Effector CD4-positive, alpha-beta T cell (primary cell): ENCODE data around the gene AKNA.

Experiments
- DNase-seq: peaks from one replicate; pipeline ENCODE4 v3.0.0-alpha.2; 2020

Gene AKNA

DNA sequence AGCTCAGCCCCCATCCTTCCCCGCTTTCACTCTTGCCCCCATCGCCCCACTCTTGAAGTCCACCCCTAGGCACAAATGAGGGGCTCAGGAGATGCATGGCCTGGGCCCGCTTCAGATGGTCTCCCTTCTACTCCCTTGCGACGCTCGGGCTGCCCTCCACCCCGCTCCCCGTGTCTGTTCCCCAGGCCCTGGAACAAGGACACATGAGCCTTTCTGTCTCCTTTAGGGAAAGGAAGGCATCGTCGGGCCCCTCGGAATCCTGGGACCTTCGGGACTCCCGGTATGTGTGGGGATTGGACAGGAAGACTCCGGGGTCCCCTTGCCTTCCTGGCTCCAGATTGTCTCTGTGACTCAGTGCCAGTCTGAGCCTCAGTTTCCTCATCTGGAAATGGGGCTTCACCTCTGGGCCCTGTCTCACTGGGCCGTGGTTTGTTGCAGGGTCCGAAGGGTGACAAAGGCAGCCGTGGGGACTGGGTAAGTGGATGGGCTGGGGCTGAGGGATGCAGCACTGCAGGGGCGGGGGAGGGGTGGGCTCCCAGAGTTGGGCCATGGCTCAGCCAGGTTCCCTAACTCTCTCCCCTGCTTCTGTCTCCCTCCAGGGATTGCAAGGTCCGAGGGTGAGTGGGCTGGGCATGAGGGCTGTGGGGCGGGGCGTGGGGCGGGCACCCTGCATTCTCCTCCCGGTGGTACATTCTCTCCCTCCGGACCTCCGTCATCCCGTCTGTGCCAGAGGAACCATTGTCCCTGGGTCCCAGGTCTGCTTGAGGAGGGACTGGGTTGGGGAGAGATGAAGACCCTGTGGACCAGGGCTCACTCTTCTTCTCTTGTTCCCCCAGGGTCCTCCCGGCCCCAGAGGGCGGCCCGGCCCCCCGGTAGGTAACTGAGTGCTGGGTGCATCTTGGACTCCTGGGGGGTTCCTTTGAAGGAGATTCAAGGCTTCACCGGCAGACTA lies 86.7 kb downstream of the AKNA start:
- DNase-seq = no peak

DNA sequence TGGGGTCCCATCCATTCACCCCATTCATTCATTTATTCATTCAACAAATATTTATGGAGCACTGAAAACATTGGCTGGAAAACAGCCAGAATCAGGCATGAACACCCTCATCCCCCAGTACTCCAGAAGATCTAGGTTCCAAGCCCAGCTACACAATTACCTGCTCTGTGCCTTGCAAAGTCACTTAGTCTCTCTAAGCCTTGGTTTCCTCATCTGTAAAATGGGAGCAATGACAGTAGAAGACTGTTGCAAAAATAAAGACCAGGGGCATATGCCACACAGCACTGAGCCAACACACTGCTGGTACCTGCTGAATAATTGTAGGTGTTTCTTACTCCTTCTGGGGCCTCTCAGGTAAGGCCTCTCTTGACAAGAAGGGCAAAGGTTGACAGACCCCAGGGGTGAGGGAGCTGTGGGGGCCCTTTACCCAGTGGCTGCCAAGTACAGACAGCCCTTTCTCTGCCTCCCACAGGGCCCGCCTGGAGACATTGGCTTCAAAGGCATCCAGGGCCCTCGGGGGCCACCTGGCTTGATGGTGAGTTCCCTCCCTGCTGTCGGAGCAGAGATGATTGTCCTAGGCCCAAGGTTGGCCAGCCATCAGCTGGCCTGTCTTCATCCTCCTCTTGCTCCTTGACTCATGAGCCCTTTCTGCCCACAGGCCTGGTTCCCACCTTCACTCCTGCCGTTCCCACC lies 87.5 kb downstream of the AKNA start:
- no peak for DNase-seq

DNA sequence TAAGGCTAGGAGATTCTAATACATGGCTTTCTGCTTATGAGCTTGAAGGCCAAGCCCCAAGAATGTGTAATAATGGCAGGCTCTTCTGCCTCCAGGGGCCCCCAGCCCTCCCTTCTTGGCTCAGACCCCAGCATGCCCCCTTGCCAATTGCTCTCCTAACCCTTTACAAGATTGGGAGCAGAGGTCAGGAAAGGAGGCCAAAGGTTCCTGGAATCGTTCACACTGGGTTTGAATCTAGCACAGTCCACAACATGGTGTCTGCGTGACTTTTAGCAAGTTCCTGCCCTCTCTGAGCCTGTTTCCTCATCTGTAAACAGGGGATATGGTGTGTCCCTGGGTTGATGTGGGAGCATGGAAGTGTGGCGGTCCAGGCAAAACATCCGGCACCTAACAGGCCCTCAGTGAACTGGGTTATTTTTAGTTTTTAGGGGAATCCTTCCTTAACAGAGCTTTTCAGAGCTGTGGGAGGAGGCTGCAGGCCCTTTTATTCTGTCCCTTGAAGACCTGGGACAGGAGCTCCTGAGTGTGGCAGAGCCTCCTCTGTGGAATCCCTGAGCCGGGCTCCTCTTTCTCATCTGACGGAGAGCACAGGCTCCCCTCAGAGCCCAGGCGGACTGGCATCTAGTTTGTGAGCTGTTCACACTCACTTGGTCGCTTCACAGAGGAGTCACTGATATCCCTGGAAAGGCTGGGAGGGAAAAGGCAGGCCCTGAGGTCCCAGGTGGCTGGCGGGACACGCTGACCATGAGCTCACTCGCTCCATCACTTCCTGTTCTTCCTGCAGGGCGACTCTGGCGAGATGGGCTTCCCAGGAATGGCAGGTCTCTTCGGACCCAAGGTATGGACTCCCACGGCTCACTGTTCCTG lies 88.3 kb downstream of the AKNA start:
- DNase-seq = no peak

DNA sequence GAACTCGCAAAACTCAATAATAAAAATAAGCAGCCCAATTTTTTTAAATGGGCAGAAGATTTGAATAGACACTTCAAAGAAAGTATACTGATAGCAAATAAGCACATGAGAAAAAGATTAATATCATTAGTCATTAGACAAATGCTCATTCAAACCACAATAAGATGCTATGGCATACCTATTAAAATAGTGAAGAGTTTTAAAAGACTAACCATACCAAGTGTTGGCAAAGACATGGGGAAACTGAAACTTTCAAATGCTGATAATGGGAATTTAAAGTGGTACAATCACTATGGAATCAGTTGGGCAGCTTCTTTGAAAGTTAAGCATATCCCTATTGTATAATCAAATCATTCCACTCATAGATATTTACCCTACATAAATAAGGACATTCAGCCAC lies 91.4 kb downstream of the AKNA start:
- DNase-seq = no peak

DNA sequence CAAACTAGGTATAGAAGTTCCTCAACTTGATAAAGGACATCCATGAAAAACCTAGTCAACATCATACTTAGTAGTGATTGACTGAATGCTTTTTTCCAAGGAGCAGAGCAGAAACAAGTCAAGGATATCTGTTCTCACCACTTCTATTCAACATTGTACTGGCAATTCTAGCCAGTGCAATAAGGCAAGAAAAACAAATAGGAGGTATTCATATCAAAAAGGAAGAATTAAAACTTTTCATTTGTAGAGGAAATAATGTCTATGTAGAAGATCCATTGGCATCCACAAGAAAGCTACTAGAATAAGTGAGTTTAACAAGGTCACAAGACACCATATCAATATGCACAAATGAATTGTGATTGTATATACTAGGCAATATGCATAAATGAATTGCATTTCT lies 93.1 kb downstream of the AKNA start:
- no peak for DNase-seq

DNA sequence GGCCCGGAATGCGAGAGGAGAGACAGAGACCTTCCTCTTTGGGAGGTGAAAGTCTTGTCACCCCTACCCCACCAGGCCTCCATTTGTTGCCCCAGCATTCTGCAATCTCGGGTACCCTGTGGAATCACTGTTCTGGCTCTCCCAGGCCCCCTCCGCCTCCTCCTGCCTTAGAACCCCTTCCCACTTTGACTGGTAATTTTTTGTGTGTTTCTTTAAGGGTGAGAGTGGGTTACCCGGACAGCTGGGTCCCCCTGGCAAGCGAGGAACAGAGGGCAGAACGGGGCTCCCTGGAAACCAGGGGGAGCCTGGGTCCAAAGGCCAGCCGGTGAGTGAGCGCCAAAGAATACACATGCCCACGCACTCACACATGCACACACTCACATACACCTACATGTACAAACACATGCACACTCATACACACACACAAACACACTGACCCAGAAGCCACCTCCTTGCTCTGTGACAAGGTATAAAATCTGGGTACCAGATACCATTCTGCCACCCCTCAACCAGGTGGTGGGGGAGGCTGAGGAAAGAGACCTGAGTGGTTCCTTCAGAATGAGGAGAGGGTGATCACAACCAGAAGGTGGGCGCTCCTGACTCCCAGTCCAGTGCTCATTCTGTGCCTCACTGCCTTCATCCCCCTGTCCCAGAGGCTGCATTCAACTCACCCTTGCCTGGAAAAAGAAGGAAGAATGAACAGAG lies 95.7 kb downstream of the AKNA start:
- DNase-seq = no peak

DNA sequence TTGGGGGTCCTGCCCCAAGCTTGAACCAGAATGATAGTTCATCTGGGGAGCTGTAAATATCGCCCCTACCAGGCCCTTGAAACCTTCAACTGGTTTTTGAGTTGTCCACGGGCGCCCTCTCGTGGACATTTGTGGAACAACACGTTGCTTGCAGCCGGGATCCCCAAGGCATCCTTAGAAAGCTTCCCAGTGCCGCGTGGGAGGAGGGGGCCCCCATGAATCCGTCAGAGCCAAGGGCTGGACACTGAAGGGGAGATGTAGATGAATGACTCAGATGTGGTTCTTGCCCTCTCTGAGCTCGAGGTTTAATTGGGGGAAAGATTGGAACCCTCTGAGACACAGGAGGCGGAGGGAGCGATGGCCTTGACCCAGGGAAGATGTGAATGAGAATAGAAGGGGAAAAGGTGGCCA lies 96.7 kb downstream of the AKNA start:
- peak; percentile 54 for DNase-seq

DNA sequence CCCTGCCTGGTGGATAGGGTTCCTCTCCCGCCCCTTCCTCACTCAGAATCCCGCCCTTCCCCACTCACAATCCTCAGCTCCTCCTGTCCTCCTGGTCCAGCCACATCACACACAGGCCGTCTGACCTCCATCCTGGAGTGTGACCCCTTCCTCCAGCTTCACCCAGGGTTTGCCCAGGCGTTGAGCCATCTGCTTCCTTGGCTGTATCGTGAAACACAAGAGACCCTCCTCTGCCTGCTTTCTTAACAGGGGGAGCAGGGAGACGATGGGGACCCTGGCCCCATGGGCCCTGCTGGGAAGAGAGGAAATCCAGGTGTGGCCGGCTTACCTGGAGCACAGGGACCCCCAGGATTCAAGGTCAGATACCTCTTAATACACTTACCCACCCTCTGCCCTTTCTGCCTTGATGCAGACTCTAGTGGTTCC lies 97.2 kb downstream of the AKNA start:
- DNase-seq = no peak

DNA sequence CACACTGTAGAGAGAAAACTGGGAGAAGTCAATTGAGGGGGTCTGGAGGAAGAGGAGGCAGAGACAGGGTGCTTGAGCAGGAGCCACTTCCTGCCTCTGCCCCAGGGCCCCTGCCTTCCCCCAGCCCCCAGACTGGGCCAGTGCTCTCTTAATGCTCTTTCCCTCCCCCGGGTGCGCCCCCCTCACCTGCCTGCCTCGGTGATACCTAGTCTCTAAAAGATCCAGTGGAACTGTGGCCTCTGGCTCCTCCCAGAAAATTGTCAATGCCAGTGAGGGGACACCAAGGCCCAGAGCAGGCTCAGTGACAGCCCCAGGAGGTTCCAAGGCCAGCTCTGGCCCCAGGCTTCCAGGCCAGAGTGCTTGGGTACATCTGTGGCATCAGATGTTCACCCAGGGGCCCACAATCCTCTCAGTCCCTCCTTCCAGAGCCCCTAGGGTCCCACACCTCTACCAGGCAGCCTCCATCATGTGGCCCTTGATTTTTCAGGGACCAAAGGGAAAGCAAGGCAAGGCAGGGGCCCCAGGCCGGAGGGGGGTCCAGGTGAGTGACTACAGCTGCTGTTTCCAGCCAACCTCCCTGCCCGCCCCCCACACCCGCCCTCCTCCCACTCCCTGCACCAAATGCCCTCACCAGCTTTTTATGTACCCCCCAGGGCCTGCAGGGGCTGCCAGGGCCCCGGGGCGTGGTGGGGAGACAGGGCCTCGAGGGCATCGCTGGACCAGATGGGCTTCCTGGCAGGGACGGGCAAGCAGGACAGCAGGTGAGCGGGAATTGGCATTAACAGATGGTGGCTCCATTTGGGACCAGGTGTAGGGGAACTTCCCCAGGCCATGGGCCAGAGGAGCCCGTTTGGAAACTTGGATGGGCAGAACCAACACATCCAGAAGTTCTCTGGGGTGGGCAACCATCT lies 98.0 kb downstream of the AKNA start:
- no peak for DNase-seq

DNA sequence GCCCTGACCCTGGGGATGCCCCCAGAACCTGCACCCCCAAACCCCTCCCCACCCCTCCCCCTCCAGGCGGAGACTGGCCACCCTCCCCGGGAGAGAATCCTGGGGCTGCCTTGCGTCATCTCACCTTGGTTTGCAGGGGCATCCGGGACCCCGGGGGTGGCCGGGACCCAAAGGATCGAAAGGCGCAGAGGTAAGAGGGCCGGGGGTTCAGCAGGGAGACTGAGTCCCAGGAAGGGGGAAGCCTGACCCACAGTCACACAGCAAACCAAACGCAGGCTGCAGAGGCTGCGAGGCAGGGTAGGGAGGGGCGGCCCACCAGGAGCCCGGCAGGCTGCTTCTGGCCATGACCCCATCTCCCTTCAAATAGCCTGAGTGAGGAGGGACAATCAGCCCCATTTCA lies 98.7 kb downstream of the AKNA start:
- no peak for DNase-seq

DNA sequence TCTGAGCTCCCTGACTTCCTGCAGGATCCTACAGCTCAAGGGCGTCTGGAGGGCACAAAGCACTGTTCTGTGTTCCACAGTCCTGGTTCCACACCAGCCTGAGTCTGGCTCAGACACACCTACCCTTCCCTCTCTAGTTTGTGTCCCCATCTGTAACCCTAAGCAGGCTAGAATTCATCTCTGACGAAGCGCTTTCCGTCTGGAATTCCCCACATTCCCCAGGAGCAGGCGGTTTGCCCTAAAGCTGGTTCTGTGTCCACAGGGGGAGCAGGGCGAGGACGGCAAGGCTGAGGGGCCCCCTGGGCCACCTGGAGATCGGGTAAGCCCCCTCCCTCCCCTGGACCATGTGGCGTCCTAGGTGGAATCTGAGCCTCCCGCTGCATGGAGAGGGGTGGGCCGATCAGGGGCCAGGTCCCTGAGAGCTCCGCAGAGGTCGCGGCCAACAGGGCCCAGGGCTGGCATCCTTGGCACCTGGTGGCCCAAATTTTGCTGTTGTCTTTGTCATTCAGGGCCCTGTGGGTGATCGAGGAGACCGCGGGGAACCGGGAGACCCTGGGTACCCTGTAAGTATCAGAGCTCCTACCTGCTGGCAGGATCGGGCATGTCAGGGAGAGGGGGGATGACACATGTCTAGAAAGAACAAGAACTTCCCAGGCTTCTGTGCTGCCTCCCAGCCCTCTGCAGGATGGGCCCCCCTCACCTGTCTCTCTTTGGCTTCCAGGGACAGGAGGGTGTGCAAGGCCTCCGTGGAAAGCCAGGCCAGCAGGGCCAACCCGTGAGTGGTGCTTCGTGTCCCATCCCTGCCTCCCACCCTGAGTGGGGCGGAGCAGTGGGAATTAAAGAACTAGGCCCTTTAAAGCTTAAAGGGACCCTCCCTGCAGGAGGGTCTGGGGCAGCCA lies 99.3 kb downstream of the AKNA start:
- DNase-seq = no peak

DNA sequence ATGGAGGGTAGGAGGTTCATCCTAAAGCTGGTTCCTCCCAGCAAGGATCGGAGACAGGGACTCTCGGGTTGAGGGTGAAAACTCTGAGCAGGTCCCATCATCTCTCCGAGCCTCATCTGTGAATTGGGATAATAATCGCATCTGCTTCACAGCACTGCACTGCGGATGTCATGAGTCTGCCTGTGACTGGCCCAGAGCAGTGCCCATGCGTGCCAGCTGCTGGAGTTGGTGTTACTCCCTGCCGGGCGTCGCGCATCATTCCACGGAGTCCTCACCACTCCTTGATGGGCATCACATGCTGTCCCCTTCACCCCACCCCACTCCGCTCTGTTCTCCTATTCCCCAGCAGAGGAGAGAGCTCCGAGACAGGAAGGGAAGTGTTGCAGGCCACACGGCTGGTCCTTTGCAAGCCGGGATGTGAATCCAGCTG lies 100.0 kb downstream of the AKNA start:
- DNase-seq = no peak

DNA sequence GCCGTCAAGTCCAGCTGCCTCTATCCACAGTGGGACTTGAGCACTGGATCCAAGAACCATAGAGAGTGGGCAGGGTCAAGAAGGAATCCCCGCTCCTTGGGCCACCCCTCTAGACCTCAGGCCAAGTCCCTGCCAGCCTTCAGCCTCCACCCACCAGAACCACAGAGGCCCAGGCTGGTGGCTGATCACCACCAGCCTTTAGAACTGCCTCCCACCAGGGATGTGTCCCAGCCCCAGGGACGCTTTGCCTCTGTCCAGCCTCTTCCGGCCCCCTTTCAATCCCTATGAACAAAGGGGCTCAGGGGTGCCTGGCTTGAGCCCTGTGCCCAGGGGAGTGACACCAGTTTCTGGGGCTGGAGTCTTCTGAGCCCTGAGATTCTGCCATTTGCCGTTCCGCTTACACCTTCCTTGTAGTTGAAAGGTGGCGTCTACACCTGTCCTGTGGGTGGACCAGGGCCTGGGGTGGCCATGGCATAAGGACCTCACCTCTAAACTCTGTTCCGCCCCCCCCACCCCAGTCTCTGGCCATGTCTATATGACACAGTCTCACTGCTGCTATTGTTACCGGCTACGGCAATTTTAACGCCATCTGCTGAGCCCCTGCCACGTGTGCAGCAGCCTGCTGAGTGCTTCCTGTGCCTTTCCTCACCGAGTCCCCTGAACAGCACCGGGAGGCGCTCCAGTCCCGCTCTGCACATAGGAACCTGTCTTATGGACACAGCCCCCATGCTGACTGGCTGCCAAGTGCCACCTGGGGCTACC lies 100.6 kb downstream of the AKNA start:
- no peak for DNase-seq

DNA sequence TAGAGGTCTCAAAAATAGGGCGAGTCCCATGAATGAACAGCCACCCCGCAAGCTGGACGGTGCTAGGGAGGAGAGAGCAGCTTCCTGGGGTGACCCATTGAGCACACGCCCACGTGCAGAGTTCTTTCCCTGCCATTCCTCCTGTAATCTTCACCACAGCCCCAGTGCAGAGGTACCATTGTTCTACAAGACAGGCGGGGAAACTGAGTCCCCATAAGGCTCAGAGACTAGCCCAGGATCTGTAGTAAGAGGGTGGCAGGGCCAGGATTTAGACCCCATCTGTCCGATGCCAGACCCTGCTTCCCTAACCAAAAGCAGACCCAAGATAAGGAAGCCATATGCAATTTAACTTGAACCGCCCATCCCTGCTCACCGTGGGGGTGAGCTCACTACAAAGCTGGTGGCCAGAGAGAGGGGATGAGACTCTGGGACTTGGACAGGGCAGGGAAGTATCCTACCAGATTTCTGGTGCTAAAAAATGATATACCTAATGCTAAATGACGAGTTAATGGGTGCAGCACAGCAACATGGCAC lies 101.6 kb downstream of the AKNA start:
- DNase-seq = no peak

DNA sequence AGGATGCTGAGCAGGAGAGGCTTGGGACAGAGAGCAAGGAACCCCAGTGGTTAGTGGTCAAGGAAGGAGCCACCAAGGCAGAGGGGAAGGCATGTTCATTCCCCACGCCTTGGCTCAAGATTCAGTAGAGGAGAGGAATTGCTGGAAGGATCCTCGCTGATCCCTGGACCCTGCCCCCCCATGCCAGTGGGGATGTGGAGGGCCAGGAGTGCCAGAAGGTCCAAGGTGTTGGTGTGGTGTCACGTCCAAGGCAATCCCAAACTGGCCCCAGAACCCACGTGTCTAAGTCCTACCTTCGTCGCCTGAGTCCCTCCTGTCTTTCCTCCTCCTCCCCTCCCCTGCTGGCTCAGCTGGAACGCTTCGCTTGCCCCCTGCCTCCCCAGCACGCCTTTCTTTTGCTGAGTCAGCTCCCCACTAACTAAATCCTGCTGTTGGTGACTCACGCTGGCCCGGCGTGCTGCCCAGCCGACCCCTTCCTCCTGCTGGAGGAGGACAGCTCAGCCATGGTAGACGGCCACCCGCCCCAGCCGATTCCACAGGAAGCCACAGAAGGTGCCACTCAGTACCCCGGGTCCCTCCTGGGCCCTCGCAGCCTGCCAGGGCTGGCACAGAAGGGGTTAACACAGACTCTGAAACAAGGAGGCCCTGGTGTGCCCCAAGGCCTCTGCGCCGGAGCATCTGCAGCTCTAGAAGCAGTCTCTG lies 102.5 kb downstream of the AKNA start:
- no peak for DNase-seq

DNA sequence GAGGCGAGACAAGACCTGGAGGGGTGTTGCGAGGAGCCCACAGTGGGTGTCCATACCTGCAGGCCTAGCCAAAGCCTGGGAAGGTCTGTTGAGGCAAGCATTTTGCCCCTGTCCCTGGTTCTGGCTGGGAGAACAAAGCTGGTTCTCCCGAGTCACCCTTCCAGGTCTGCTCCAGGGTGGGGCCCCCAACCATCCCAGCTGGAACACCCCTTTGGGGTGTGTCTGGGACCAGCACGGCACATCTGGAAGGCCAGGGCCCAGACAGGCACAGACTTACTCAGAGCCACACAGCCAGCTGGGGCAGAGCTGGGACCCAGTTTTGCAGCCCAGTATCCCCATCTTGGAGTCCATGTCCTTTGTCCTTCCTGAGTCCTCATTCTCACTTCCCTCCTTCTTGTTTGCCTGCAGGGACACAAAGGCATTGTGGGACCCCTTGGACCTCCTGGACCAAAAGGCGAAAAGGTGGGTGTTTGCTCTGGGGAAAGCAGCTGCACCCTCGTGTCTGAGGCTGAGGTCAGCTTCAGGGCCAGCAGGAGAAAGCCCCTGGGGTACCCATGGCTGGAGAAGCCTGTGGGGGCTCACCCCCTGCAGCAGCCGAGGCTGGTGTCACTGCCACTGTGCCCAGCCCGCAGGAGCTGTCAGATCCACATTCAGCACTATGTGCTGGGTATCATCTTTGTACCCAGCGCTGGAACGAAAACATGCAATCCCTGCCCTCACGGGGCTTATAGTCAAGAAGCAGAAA lies 103.3 kb downstream of the AKNA start:
- no peak for DNase-seq
